GM11168 (cell line): ENCODE data around the gene ERBB4.
"Not testable (repeated sequence)": the region's sequence is repeated elsewhere in the genome, so short reads cannot be mapped to it uniquely, and the experiment has no call there.

ENCODE experiments used
- in situ Hi-C: fragments of 300-500 bp; cut with MboI; formaldehyde crosslinking; loops from one replicate; pipeline ENCODE4 v1.12.0; 2022; ENCODE audit warnings: low sequenced_read_pairs; ENCODE audit not compliant: unreplicated experiment

ERBB4 gene

GRCh38 chr2:212530373-212530772, 8.2 kb downstream of the ERBB4 start:
- in situ Hi-C loops, result no loop called here

GRCh38 chr2:212528106-212528856, 10.3 kb downstream of the ERBB4 start:
- in situ Hi-C loops, result no loop called here

GRCh38 chr2:212526059-212526458, 12.5 kb downstream of the ERBB4 start:
- in situ Hi-C loops, result no loop called here

- in situ Hi-C loops, result no loop called here
These were observed 14.8 kb downstream of the ERBB4 start for GRCh38 chr2:212523756-212524155.

GRCh38 chr2:212520340-212520739, 18.3 kb downstream of the ERBB4 start:
- in situ Hi-C loops, result no loop called here

GRCh38 chr2:212517693-212518092, 20.9 kb downstream of the ERBB4 start:
- in situ Hi-C loops, result no loop called here

- in situ Hi-C loops, result no loop called here
These were observed 33.0 kb downstream of the ERBB4 start for GRCh38 chr2:212505586-212505985.

- in situ Hi-C loops, result no loop called here
These were observed 43.6 kb downstream of the ERBB4 start for GRCh38 chr2:212495046-212495445.

- in situ Hi-C loops, result no loop called here
These were observed 44.1 kb downstream of the ERBB4 start for GRCh38 chr2:212494418-212495020.

DNA sequence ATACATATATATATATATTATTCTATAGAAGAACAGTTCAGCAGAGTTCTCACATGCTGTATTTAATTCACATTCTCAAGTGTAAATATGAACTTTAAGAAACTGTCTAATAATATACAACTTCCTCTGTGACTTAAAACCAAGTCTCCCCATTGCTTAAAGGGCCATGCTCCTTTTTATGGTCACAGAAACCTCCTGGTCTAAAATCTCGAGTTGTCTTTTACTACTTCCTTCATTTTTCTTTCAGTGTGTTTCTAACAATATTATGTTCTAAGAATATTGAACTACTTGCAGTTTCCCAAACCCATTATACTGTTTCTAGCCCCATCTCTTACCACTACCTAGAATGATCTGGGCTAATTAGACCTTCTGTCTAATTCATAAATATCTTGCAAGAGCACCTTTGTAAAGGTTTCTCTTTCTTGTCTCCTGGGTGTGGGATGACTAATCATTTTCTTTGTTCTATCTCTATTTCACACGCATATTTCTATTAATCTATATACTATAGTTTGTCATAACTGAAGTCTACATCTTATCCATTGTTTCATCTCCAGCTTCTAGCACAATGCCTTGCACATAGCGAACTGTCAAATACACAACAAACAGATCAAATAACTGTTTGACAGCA, 48.8 kb downstream of the ERBB4 start:
- in situ Hi-C loops, result no loop called here

GRCh38 chr2:212488611-212489010, 50.0 kb downstream of the ERBB4 start:
- in situ Hi-C loops, result no loop called here

DNA sequence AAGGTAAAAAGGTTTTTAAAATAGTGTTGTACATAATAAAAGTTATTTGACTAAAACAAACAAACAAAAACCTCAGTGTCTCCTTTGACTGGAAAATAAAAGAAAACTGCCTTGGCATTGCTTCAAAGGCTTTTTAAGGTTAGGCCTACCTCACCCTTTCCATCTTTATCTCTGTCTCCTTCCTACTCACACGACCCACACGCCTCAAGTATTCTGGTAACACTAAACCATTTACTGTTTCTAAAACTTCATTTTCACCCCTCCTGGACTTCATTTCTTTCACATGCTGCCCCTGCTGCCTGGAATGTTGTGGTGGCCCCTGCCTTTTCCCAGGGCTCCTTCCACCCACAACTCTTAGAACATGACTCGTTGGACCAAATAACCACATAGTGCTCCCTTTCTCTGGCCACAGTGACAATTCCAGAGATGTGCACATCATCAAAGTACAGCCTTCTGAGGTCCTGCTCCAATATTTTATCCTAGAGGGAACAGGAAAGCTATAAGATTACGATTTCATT, 54.0 kb downstream of the ERBB4 start:
- in situ Hi-C loops, result no loop called here

- in situ Hi-C loops, result no loop called here
These were observed 58.2 kb downstream of the ERBB4 start for GRCh38 chr2:212480447-212480846.

GRCh38 chr2:212477571-212477970, 61.0 kb downstream of the ERBB4 start:
- in situ Hi-C loops, result no loop called here

GRCh38 chr2:212473211-212473610, 65.4 kb downstream of the ERBB4 start:
- in situ Hi-C loops, result no loop called here

DNA sequence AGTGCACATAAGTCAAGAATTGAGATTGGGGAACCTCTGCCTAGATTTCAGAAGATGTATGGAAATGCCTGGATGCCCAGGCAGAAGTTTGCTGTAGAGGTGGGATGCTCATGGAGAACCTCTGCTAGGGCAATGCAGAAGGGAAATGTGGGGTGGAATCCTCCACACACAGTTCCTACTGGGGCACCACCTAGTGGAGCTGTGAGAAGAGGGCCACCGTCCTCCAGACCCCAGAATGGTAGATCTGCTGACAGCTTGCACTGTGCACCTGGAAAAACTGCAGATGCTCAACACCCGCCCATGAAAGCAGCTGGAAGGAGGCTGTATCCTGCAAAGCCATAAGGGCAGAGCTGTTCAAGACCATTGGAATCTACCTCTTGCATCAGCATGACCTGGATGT, 71.1 kb downstream of the ERBB4 start:
- in situ Hi-C loops, result not testable (repeated sequence)

DNA sequence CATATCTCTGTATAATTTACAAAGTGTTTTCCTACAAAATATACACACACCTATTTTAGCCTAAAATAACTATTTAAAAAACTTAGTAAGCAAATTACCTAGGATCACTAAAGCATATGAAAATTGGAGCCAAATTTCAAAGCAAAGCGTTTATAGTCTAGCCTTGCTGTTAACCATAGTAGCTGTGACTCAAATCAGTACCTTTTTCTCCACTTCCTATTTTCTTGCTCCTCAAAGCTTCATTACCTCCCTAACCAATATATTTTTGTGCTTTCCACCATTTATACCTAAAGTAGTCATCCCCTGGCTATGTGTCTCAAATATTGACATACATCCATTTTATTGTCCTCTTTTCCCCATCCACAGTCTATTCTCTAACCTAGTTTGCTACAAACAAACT, 73.1 kb downstream of the ERBB4 start:
- in situ Hi-C loops, result no loop called here

GRCh38 chr2:212461708-212462107, 76.9 kb downstream of the ERBB4 start:
- in situ Hi-C loops, result not testable (repeated sequence)

DNA sequence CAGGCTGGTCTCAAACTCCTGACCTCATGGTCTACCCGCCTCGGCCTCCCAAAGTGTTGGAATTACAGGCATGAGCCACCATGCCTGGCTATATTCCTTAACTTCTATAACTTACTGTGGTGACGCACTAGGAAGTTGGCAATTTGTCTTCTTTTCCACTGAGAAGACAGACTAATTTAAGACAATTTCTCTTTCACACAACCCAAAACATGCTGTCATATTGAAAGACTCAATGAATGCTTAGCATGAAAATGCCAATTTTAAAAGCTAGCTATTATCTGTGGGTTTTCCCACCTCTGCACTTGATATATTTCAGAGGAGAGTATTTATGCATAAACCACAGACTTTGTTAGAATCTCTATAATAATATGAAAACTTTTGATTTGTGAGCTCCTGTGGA, 84.5 kb downstream of the ERBB4 start:
- in situ Hi-C loops, result no loop called here

GRCh38 chr2:212451786-212452231, 86.8 kb downstream of the ERBB4 start:
- in situ Hi-C loops, result no loop called here

DNA sequence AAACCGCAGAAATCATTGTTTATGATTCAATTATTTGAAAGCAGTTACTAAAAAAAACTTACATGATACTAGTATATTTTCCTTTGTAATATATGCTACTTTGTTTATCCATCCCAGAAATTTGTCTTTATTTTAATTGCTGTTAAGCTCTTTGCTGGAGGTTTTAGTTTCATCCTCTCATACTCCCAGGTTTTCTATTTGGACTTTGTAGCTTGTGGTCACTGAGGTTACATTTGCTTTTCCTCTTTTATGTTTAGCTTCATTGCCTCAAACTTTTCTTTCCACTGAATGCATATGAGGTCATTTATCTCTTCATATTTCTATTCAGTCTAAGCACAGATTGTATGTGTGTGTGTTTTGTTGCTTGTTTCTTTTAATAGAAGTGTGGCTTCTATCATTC, 89.9 kb downstream of the ERBB4 start:
- in situ Hi-C loops, result no loop called here
